GM12892 (cell line): ENCODE results near the gene LAMA4.
A peak's percentile ranks its signal among the peaks of the same experiment; 100 is the strongest.

ENCODE experiments used
- DNase-seq: peaks from one replicate; pipeline ENCODE4 v3.0.0; 2011; ENCODE audit not compliant: insufficient read length
- FAIRE-seq: peaks from 2 replicates; lab custom pipeline; 2011; peaks lifted over from hg19 to GRCh38; lab: Jason Lieb, UNC
- POLR2A ChIP-seq: IDR thresholded peaks from 2 replicates; pipeline ENCODE4 v1.6.1; 2011; ENCODE audit warnings: low read depth, low read length, control low read depth
- POLR2AphosphoS5 ChIP-seq: IDR thresholded peaks from 2 replicates; pipeline ENCODE4 v1.6.1; 2011; ENCODE audit warnings: low read depth, low read length, control low read depth
- TAF1 ChIP-seq: IDR thresholded peaks from 2 replicates; pipeline ENCODE4 v1.6.1; 2011; ENCODE audit warnings: low read depth, mild to moderate bottlenecking, control low read depth, low read length, borderline replicate concordance

The LAMA4 gene

GRCh38 chr6:112197636-112198035 is 56.7 kb downstream of the LAMA4 start:
- DNase-seq (no peak), FAIRE-seq (no peak)
- TF ChIP-seq POLR2A, result no peak
- no peak for TF ChIP-seq POLR2AphosphoS5
- TF ChIP-seq TAF1, result no peak

GRCh38 chr6:112196306-112196705 is 58.1 kb downstream of the LAMA4 start:
- DNase-seq, result no peak
- no peak for FAIRE-seq
- no peak for TF ChIP-seq POLR2AphosphoS5
- TF ChIP-seq POLR2A, result no peak
- TF ChIP-seq TAF1, result no peak

DNA sequence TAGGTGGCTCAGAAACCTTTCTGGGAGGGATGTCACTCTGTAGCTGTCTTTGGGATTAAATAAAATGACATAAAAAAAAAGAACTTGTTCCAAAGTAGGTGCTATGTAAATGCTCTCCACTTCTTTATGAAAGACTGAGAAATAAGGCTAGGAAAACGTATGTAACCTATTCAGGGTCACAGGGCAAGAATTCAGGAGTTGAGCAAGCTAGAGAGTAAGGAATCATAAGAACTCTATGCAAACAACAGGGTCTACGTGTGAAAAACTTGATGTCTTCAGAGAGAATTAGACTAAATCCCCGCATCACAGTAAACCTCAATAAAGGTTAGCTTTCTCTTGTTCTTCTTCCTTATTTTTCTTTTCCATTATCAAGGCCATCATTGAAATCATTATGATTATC is 59.2 kb downstream of the LAMA4 start:
- FAIRE-seq (no peak), DNase-seq (no peak)
- TF ChIP-seq TAF1 (no peak), POLR2A (no peak), POLR2AphosphoS5 (no peak)

GRCh38 chr6:112194511-112194910 is 59.9 kb downstream of the LAMA4 start:
- FAIRE-seq (no peak), DNase-seq (no peak)
- TF ChIP-seq TAF1 (no peak), POLR2A (no peak), POLR2AphosphoS5 (no peak)

GRCh38 chr6:112193535-112194051 is 60.8 kb downstream of the LAMA4 start:
- no peak for DNase-seq
- TF ChIP-seq POLR2AphosphoS5 (no peak), TAF1 (no peak), POLR2A (no peak)
- no peak for FAIRE-seq

- DNase-seq (no peak), FAIRE-seq (no peak)
- TF ChIP-seq TAF1 (no peak), POLR2A (no peak), POLR2AphosphoS5 (no peak)
These were observed 61.2 kb downstream of the LAMA4 start for GRCh38 chr6:112193117-112193516.

GRCh38 chr6:112191509-112192020 is 62.8 kb downstream of the LAMA4 start:
- DNase-seq, result no peak
- TF ChIP-seq POLR2AphosphoS5, result no peak
- no peak for TF ChIP-seq POLR2A
- TF ChIP-seq TAF1, result no peak
- no peak for FAIRE-seq

DNA sequence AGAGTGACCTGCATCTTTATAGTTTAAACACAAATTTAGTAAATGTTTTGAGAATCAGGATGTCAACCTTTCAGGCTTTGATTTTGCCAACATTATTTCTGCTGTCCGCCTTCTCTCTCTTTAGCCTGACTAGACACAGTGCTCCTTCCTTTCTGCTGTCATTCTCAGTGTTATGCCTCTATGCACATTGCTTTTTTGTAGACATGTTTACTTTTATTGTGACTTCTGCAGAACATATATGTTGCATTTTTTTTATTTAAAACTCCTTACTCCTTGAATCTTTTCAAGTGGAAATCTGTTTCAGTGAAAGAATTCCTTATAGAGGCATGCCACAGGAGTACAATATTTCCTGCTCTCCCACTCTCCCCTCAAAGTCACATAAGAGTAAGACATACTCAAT is 64.2 kb downstream of the LAMA4 start:
- FAIRE-seq (no peak), DNase-seq (no peak)
- TF ChIP-seq POLR2A (no peak), POLR2AphosphoS5 (no peak)

DNA sequence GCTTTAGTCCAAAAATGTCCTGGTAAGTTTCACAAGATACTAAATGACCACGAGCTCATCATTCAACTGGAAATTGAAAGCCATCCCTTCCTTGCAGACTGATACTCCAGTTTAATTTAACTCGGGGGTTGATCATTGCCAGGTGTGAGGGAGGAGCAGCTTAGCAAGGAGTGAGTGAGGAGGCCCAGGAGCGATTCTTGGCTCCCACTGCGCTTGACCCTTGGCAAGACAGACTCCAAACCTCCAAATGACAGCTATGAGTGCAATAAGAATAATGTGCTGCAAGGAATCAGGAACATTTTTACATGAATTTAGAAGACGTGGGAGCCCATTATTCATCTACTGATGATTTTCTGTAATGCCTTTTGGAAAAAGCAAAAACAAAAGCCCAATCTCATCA is 64.9 kb downstream of the LAMA4 start:
- no peak for DNase-seq
- no peak for TF ChIP-seq TAF1
- no peak for TF ChIP-seq POLR2A
- no peak for TF ChIP-seq POLR2AphosphoS5
- no peak for FAIRE-seq

GRCh38 chr6:112188906-112189305 is 65.5 kb downstream of the LAMA4 start:
- no peak for DNase-seq
- no peak for FAIRE-seq
- TF ChIP-seq POLR2AphosphoS5, result no peak
- TF ChIP-seq POLR2A, result no peak
- no peak for TF ChIP-seq TAF1

DNA sequence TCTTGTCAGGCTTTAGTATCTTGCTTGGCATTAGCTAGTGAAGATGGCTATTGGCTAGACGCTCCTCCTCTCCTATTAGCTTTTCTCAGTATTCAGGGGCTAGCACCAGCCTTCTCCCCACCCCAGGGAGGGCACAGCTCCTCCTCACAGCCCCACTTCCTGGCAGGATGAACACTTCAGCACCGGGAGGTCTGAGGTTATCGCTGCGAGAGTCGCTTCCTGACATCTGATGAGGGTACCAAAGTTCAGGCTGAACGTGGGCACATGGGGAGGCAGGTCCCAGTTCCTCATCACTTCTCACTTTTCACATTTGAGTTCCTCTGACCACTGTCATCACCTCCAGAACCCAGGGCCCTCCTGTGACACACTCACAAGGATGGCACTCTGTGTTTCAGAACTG is 66.6 kb downstream of the LAMA4 start:
- no peak for TF ChIP-seq TAF1
- TF ChIP-seq POLR2AphosphoS5, result no peak
- no peak for TF ChIP-seq POLR2A
- no peak for DNase-seq
- FAIRE-seq, result no peak

DNA sequence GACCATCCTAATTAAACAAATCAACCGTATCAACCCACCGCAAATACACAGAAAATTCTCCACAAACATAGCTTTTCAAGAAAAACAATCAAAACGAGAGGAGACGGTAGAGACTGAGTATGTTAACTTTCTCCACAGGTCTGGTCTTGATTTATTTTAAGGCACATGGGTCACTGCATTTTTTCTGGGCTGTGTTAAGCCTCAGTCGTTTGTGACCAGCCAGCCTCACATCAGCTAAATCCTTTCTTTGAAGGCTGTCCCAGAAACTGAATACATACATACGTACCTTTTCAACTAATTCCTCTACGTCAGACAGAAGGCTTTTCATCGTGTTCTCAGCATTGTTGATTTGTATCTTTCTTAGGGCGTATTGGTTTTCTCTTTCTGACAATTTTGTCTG is 69.4 kb downstream of the LAMA4 start:
- FAIRE-seq, result no peak
- TF ChIP-seq POLR2A (no peak), TAF1 (no peak), POLR2AphosphoS5 (no peak)
- no peak for DNase-seq

- TF ChIP-seq POLR2AphosphoS5, result no peak
- TF ChIP-seq POLR2A, result no peak
- TF ChIP-seq TAF1, result no peak
- no peak for FAIRE-seq
- no peak for DNase-seq
These were observed 71.1 kb downstream of the LAMA4 start for GRCh38 chr6:112183271-112183671.

- FAIRE-seq (no peak), DNase-seq (no peak)
- no peak for TF ChIP-seq TAF1
- no peak for TF ChIP-seq POLR2AphosphoS5
These were observed 73.2 kb downstream of the LAMA4 start for GRCh38 chr6:112181130-112181529.

- TF ChIP-seq POLR2A (no peak), POLR2AphosphoS5 (no peak), TAF1 (no peak)
- peak; percentile 9 for DNase-seq
- no peak for FAIRE-seq
These were observed 74.1 kb downstream of the LAMA4 start for GRCh38 chr6:112180095-112180820.
